Measurements from ENCODE around the gene PAOX.

The PAOX gene

DNA sequence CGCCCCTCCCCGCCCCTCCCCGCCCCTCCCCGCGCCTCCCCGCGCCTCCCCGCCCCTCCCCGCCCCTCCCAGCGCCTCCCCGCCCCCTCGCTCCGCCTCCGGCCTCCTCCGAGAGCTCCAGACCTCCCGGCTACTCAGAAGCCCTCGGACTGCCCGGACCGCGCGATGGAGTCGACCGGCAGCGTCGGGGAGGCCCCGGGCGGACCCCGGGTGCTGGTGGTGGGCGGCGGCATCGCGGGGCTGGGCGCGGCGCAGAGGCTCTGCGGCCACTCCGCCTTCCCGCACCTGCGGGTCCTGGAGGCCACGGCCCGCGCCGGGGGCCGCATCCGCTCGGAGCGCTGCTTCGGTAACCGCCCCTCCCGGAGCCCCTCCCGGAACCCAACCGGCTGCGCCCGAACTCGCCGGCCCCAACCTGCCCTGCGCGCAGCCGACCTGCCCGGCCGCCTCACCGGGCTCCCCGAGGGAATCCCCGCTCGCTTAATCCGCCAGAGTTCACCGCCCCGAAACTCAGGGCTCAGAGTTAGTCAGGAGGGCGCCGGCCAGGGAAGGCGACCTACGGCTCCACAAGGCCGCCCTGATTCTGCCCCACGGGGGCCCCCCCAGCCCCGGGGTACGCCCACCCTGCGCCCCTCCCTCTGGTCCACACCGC is at the start of gene PAOX:
Gene PAOX (plus strand): TSS at position 111 of the 649 bp plus-strand sequence. CDS start 55 bp downstream, at position 166.
- DNase-seq (ENCODE audit: low read depth in 2 of 2): peak in 1 of 2 donors; percentile 64

DNA sequence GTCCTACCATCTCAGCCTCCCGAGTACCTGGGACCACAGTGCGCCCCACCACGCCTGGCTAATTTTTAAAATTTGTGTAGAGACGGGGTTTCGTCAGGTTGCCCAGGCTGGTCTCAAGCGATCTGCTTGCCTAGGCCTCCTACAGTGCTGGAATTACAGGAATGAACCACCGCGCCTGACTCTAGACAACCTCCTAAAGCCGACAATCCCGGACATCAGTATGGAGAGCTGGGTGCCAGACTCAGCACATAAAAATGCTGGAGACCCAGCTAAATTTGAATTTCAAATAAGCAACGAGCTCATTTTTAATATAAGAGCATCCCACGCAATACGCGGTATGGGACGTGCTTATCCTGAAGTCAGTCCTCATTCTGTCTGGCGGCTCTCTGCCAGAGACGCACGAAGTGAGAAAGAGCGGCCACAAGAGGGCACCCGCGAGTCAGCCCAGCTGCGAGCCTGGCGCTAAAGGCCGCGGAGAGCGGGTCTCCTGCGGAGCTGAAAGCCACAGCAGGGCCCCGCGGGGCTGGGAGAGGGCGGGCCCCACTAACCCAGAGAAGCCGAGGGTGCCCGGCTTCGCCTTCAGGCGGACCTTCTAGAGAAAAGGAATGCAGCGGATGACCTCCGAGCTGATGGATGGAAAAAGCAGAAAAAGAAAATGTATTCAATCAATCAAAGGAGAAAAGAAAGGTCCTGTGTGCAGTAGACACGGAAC is 49.4 kb upstream of the PAOX start:
- DNase-seq (ENCODE audit: low read depth in 2 of 2): peak; percentile 88 to 90

DNA sequence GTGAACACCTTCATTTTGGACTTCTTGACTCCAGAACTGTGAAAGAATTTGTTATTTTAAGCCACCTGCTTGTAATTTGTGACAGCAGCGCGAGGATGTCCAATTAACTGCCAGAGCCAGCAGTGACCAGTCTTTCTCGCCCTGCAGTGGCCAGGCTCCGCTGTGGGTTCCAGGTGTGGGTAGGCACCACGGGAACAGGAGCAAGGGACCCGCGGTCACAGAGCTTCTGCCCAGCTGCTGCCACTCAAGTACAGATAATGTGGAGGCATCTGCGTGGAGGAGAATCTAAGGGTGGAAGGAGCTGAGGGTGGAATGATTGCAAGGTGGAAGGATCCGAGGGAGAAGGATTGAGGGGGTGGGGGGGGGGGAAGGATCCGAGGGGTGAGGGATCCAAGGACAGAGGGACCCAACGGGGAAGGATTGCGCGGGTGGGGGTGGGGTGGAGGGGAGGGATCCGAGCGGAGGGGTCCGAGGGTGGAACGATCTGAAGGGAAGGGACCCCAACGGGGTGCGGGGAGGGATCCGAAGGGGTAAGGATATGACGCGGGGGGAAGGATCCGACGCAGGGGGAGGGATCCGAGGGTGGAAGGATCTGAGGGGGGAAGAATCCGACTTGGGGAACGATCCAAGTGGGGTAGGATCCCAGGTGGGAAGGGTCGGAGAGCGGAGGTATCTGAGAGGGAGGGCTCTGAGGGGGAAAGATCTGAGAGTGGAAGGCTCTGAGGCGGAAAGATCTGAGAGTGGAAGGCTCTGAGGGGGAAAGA is 45.9 kb upstream of the PAOX start:
- DNase-seq (ENCODE audit: low read depth in 2 of 2): no peak

DNA sequence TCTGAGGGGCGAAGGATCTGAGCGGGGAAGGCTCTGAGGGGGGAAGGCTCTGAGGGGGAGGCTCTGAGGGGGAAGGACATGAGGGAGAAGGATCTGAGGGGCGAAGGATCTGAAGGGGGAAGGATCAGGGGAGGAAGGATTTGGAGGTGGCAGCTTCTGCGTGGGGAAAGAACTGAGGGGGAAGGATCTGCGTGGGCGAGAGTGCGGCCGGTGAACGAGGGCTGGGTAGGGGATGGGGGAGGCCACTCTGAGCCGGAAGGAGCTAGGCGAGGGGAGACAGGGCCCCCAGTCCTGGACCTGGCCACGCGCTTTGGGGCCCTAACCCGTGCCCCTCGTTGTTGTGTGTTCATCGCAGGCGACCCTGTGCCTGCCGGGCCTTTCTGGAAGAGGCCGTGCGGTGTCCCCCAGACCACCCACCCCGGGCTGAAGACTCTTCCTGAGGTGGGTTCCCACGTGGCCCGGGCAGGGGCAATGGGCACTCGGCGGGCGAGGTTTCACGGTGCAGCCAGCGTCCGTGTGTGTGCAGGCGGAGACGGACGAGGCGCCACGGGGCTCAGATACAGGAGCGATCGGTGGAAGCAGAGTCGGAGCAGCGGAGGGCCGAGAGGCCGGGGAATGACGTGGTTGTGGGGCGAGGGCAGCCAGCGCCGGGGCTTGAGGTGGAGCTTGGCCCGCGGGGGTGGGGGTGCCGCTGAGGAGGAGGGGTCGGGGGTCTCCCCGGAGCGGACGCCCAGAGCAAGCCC is 44.4 kb upstream of the PAOX start:
- DNase-seq (ENCODE audit: low read depth in 2 of 2): no peak

DNA sequence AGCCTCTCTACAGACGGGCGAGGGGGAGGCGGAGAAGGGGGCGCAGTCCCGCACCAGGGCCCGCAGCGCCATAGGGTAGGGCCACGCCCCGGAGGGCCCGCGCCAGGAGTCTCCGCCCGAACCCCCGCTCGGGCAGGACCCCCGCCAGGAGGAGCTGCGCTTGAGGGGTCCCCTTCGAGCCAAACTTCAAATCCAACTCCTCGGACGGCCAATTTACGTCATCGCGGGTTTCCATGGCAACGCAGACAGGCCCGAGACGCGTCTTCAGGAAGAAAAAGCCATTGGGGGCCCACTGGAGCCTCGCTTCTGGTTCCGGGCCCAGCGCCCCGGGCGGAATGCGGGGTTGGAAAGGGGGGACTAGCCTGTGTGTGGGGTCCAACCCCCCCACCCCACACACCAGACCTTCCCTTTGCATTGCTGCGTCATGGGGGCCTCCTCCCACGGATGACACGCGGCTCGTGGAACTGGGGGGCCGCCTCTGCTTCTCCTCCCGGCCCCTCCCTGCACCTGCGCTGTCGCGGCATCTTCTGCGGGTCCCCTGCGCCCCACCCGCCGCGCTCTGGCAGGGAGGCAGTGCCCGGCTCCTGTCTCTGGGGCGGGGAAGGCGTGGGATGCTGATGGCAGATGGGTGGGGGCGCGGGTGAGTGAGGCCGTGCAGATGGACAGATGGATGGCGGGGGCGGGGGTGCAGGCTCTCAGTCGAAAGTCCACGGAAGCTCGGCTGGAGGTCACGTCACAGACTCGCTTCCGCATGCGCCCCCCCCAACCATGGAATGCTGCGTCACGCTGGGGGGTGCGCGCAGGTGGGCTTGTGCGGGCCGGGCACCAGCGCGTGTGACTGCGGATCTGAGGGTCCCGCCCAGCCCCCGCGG is 43.6 kb upstream of the PAOX start:
- DNase-seq (ENCODE audit: low read depth in 2 of 2): peak; percentile 61 to 67

DNA sequence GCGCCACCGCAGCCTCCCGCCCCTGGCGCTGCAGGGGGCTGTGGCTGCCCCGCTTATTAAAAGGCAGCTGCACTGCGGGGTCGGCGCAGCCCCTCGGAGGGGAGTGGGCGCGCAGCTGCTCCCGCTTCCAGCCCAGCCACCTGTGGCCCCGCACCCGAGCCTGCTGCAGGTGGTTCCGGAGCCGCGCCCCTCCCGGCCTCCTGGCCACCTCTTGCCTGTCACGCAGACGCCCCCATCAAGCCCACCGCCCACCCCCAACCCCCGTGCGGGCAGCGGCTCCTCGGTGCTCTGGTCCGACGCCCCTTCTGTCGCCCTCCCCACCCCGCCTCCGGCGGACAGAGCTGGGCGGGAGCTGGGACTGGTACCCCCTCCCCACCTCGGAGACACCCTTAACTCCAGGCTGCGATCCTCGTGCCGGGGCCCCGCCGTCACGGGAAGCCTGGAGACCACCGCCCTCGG is 42.9 kb upstream of the PAOX start:
- DNase-seq (ENCODE audit: low read depth in 2 of 2): no peak

- DNase-seq (ENCODE audit: low read depth in 2 of 2): peak; percentile 54 to 70
These were observed 42.3 kb upstream of the PAOX start, which contains the start of gene CALY for GRCh38 chr10:133336577-133337369. Gene CALY, minus strand, starts transcription at chr10:133336896. Its CDS starts 7,907 bp downstream, at chr10:133328989.

- DNase-seq (ENCODE audit: low read depth in 2 of 2): no peak
These were observed 41.7 kb upstream of the PAOX start for GRCh38 chr10:133337370-133337725.

DNA sequence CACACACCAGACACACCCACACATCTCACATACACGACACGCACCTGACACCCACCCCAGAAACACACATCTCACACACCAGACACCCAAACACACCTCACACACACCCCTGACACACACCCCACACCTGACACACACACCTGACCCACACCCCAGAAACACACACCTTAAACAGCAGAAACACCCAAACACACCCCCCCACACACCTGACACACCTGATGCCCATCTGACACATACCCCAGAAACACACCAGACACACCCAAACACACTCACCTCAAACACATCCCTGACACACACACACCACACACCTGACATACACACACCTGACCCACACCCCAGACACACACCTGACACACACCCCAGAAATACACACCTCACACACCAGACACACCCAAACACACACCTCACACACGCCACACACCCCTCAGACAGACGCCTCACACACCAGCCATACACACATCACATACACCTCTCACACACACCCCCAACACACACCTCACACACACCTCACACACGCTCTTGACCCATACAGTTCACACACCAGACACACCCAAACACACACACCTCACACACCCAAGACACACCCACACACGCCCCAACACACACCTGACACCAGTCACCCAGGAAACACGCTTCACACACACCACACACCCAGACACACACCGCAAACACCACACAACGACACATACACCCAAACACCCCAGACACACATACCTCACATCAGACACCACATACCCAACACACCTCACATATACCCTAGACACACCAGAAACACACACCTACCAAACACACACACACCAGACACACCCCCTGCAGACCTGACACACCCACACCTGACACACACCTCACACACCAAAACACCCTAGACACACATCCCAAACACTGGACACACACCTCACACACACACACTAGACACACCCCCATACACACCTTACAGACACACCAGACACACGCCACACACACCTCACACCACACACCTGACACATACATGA is 40.7 kb upstream of the PAOX start:
- DNase-seq (ENCODE audit: low read depth in 2 of 2): no peak

- DNase-seq (ENCODE audit: low read depth in 2 of 2): no peak
These were observed 39.2 kb upstream of the PAOX start for GRCh38 chr10:133339708-133340380.

DNA sequence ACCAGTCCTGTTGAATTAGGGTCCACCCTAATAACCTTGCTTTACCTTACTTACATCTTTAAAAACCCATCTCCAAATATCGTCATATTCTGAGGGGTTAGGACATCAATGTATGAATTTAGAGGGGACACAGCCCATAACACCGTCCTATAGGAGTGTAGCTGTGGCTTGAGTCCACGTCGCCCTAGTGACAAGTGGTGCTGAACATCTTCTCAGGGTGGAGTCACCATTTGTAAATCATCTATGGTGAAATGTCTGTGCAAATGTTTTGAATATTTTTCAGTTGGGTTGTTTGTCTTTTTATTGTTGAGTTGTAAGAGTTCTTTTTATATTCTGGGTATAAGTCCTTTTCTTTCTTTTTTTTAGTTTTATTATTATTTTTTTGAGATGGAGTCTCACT is 37.1 kb upstream of the PAOX start:
- DNase-seq (ENCODE audit: low read depth in 2 of 2): no peak

GRCh38 chr10:133342942-133343341 is 36.1 kb upstream of the PAOX start:
- no peak for DNase-seq (ENCODE audit: low read depth in 2 of 2)

DNA sequence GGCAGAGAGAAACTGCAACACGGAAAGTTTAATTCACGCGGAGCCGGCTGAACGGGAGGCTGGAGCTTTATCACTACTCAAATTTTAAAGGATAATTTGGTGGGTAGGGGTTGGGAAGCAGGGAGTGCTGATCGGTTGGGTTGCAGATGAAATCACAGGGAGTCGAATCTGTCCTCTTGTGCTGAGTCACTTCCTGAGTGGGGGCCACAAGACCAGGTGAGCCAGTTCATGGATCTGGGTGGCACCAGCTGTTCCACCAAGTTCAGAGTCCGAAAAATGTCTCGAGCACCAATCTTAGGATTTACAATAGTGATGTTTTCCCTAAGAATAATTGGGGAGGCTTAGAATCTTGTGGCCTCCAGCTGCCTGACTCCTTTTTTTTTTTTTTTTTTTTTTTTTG is 35.5 kb upstream of the PAOX start:
- DNase-seq (ENCODE audit: low read depth in 2 of 2): no peak

DNA sequence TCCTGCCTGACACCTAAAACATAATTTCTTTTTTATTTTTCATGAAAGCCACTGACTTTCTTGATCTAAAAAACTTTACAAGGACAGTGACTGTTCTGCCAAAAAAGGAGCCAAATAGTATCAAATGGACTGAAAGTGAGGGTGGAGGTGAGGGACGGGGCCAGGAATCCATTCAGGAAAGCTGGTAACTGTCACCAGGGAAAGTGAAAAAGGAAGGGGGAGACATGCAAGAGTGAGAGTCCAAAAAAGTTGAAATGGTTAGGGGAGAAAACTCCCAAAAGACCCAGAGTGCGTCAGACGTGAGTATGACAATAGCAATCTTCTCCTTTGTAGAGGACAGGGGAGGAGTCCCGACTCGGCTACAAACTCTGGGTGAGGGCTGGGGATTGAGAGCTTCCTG is 34.8 kb upstream of the PAOX start:
- no peak for DNase-seq (ENCODE audit: low read depth in 2 of 2)

DNA sequence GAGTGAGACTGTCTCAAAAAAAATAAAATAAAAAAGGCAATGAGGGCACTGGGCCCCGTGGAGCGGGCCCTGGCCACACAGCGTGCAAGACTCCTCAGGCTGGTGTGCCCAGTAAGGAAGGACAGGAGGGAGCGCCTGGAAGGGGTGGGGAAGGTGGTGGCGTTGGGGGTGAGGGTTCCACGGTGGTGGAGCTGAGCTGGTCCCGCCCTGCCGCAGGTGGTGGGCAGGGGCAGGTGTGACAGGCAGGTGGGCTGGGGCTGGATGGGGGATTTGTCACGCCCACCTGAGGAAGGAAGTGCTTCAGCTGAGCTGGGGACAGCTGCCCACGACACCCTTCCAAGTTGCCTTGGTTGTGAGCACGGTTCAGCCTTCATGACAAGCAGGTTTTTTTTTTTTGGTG is 32.6 kb upstream of the PAOX start:
- DNase-seq (ENCODE audit: low read depth in 2 of 2): no peak

DNA sequence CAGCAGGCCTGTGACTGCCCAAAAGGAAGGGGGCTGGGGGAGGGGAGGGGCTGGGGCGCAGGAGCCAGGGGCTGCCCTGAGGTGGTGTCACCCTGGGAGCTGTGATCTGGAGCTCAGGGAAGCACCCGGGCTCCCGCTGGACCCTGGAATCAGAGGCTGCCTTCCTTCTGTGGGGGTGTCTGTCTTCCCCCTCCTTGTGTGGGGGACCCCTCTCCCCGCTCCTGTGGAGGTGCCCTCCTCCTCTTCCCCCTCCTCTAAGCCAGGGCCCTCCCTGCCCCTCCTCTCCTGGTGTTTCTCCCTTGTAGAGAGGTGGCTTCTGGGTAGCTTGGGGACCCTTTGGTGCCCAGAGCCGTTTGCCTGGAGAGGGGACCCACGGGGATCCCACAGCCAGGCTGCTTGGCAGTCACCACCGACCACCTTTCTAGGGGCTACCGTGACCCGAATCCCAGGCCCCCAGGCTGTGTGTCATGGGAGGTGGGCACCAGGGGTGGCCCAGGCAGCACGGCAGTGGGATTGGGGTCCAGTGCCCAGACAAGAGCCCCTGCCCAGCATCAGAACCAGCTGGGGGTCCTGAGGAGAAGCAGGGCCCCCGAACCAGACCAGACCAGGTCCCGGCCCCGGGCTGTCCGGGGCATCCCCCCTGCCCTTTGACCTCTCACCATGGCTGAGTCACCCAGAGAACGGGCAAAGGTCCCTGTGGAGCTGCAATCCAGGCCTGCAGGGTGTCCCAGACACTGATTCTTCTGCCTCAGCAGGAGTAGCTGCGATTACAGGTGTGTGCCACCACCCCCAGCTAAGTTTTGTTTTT is 31.1 kb upstream of the PAOX start:
- DNase-seq (ENCODE audit: low read depth in 2 of 2): no peak

GRCh38 chr10:133349160-133349568 is 29.9 kb upstream of the PAOX start:
- DNase-seq (ENCODE audit: low read depth in 2 of 2): no peak

All from stimulated activated CD4-positive, alpha-beta T cell treated with anti-CD3 and anti-CD28 coated beads, Interleukin-1b, Interleukin-23, amount 100 ng/mL, for 4 hours (primary cell).